Ascending aorta (tissue), 2 donors: ENCODE results near the gene AQP1. TPM values are rescaled to one million over a fixed set of nuclear protein-coding genes. Genes with fewer than 3 reads are reported as not detected.

Source experiments
- DNase-seq, 2 donors: peaks; one replicate each; pipeline ENCODE4 v3.0.0-alpha.2; 2019; ENCODE audit warnings: low spot score in 2 of 2
- H3K27ac ChIP-seq, 2 donors: fragments of 200-600 bp; sonication (generic); one replicate each; pipeline ENCODE4 v1.5.1; 2016 to 2017; ENCODE audit warnings: mild to moderate bottlenecking in 1 of 2
- H3K27me3 ChIP-seq: fragments of 200-600 bp; sonication (generic); one replicate; pipeline ENCODE4 v1.5.1; 2017
- H3K36me3 ChIP-seq, 2 donors: fragments of 200-600 bp; sonication (generic); one replicate each; pipeline ENCODE4 v1.5.1; 2016
- H3K4me1 ChIP-seq, 2 donors: fragments of 200-600 bp; sonication (generic); one replicate each; pipeline ENCODE4 v1.5.1; 2016 to 2017; ENCODE audit warnings: mild to moderate bottlenecking in 1 of 2
- H3K4me3 ChIP-seq, 2 donors: fragments of 200-600 bp; sonication (generic); one replicate each; pipeline ENCODE4 v1.5.1; 2016 to 2017; ENCODE audit warnings: mild to moderate bottlenecking in 1 of 2
- H3K9me3 ChIP-seq, 2 donors: fragments of 200-600 bp; sonication (generic); one replicate each; pipeline ENCODE4 v1.5.1; 2016
- intact Hi-C: fragments of 100-400 bp; cut with DNase I; formaldehyde crosslinking; loops from one replicate; pipeline ENCODE4 v1.15.1; 2023
- total RNA-seq: library from RNA; depleted of rRNA; stranded (reverse); fragments of >200 nt; gene quantifications from one replicate; pipeline ENCODE4 v1.1.0, GENCODE V29; 2016
- TF ChIP-seq, protein P1 (sequence below), 3 experiments: fragments of 200-600 bp in 2 of 3; fragments of 450-650 bp in 1 of 3; sonication (generic) in 2 of 3; IDR thresholded peaks; one replicate each; pipeline ENCODE4 v1.5.1; 2016 to 2019; ENCODE audit warnings: antibody characterized with exemption in 3 of 3, mild to moderate bottlenecking in 1 of 3, moderate library complexity in 1 of 3

AQP1 gene
- total RNA-seq, 1 donor from 2014 or later: 2,113 TPM

DNA sequence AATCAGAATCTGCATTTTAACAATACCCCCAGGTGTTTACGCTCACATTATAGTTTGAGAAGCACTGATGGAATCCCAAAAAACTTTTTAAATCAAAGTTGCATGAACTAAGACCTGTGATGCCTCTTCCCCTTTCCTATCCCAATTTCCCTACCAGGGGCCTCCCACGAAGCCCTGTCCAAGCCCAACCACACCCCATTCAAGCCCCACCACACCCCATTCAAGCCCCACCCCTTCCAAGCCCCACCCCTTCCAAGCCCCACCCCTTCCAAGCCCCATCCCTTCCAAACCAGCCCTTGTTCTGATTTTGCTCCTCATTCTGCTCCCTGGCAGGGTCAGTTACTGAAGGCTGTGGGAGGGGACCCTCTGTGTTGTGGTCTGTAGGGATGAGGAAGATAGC, 9.8 kb upstream of the AQP1 start:
- no peaks in the 10 kb centered on the region for H3K36me3 ChIP-seq
- TF ChIP-seq, protein P1, sequence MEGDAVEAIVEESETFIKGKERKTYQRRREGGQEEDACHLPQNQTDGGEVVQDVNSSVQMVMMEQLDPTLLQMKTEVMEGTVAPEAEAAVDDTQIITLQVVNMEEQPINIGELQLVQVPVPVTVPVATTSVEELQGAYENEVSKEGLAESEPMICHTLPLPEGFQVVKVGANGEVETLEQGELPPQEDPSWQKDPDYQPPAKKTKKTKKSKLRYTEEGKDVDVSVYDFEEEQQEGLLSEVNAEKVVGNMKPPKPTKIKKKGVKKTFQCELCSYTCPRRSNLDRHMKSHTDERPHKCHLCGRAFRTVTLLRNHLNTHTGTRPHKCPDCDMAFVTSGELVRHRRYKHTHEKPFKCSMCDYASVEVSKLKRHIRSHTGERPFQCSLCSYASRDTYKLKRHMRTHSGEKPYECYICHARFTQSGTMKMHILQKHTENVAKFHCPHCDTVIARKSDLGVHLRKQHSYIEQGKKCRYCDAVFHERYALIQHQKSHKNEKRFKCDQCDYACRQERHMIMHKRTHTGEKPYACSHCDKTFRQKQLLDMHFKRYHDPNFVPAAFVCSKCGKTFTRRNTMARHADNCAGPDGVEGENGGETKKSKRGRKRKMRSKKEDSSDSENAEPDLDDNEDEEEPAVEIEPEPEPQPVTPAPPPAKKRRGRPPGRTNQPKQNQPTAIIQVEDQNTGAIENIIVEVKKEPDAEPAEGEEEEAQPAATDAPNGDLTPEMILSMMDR (IDR thresholded peaks at IDR 0.05): no peak
- no peaks in the 10 kb centered on the region for H3K9me3 ChIP-seq
- intact Hi-C loops: no loop called here
- H3K27ac ChIP-seq: peak overlapping the region in 1 of 2 donors; percentile 14
- peaks cover 18 to 29% of the 10 kb centered on the region in 2 donors for H3K4me1 ChIP-seq
- H3K27me3 ChIP-seq: no peaks in the 10 kb centered on the region
- DNase-seq: no peak
- no peak overlapping the region for H3K4me3 ChIP-seq

- no peaks in the 10 kb centered on the region for H3K36me3 ChIP-seq
- TF ChIP-seq, protein P1 (IDR thresholded peaks at IDR 0.05): no peak
- no peaks in the 10 kb centered on the region for H3K27me3 ChIP-seq
- H3K9me3 ChIP-seq: no peaks in the 10 kb centered on the region
- peak overlapping the region in 1 of 2 donors; percentile 14 for H3K27ac ChIP-seq
- H3K4me3 ChIP-seq: no peak overlapping the region
- DNase-seq: no peak
- H3K4me1 ChIP-seq: peaks cover 17 to 36% of the 10 kb centered on the region in 2 donors
- intact Hi-C loops: no loop called here
Measured at GRCh38 chr7:30902466-30902865, 9.2 kb upstream of the AQP1 start.

DNA sequence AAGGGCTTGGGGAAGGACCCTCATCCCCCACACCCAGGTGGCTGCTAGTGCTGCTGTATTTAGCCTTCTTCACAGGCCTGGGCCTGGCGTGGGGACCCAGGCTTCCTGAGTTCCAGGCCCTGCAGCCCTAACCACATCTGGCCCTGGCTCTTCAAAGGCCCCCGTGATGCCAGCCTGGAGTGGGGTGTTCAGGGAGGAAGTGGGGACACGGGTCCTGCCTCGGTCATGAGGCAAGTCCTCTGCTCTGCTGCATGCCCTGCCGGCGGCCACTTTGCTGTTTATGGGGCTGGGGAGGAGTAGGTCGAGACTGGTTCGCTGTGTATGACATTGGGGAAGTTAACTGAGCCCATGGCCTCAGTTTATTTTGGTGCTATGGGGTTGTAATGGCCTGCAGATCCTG, 8.5 kb upstream of the AQP1 start:
- intact Hi-C loops: no loop called here
- Histone ChIP-seq H3K27me3 (no peaks in the 10 kb centered on the region), H3K4me3 (no peak overlapping the region), H3K36me3 (no peaks in the 10 kb centered on the region), H3K4me1 (peaks cover 21 to 41% of the 10 kb centered on the region in 2 donors), H3K27ac (peak overlapping the region in 1 of 2 donors; percentile 16), H3K9me3 (no peaks in the 10 kb centered on the region)
- TF ChIP-seq, protein P1 (IDR thresholded peaks at IDR 0.05): no peak
- no peak for DNase-seq

DNA sequence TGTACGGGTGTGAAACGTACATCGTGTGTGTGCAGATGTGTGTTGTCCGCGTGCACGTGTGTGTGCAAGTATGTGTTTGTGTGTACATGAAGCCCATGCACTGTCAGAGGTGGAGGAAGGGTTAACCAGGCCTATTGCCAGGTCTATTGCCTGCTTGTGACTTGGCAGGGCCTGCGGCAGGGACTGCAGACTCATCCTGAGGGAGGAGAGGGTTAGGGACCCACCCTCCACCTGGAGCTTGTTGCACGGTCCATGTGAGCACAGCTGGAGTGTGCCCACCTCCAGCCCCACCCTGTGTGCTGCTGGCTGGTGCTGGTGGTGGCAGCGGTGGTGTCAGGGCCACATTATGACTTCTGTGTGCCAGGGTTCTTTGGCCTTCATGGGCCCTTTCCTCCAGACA, 7.1 kb upstream of the AQP1 start:
- Histone ChIP-seq H3K27me3 (no peaks in the 10 kb centered on the region), H3K9me3 (no peaks in the 10 kb centered on the region), H3K27ac (peak overlapping the region; percentile 92 to 97), H3K4me1 (peaks cover 26 to 51% of the 10 kb centered on the region in 2 donors), H3K36me3 (no peaks in the 10 kb centered on the region), H3K4me3 (no peak overlapping the region)
- TF ChIP-seq, protein P1 (IDR thresholded peaks at IDR 0.05): no peak
- DNase-seq: no peak
- intact Hi-C loops: no loop called here

DNA sequence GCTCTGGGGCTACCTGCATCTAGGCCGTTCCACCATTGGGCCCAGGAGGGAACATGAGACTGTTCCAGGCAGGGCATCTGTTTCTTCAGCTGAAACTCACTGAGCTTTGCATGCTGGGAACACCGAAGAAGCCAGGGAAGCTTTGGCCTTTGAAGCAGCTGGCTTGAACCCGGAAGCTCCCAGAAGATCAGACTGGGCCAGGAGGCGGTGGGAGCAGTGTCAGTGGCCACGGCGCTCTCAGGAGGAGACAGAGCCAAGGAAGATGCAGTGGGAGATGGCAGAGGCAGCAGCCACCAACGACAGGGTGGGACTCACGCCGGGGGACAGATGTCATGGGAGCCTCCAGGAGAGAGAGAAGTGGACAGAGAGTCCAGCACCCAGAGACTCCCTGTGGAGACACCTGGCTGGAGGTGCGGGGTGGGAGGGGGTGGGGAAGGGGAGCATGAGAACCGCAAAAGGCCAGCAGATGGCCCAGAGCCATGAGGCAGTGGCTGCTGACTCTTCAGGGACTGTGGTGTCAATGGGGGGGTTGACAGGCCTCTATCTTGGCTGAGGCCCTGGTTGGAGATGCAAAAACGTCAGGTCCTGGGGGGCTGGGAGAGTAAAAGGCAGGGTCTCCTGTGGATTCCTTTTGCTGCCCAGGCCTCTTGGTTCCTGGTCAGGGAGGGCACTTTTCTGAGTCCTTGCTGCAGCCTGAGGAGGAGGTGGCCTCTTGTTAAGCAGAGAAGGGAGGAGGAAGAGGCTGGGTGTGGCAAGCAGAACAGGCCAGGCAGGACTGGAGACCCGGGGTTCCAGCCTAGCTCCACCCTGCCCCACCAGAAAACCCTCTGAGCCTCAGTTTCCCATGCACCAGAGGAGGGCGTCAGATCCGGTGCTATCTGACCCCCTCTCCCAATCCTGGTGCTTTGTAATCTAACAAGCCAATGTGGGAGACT, 6.3 kb upstream of the AQP1 start:
- TF ChIP-seq, protein P1 (IDR thresholded peaks at IDR 0.05): no peak
- no peaks in the 10 kb centered on the region for H3K27me3 ChIP-seq
- no peaks in the 10 kb centered on the region for H3K9me3 ChIP-seq
- peak overlapping the region; percentile 92 to 97 for H3K27ac ChIP-seq
- no peak for DNase-seq
- no peak overlapping the region for H3K4me3 ChIP-seq
- intact Hi-C loops: loop anchor here (1.0 kb wide), 1 partner anchor 17 kb away; no protein-coding TSS in a partner anchor
- no peaks in the 10 kb centered on the region for H3K36me3 ChIP-seq
- peaks cover 33 to 51% of the 10 kb centered on the region in 2 donors for H3K4me1 ChIP-seq
